Measurements from ENCODE around the gene ADGB. TPM values are rescaled to one million over a fixed set of nuclear protein-coding genes. Genes with fewer than 3 reads are reported as not detected.
A peak's percentile ranks its signal among the peaks of the same experiment; 100 is the strongest.

The ADGB gene
- total and polyA plus RNA-seq, 7 experiments from 2014 or later = not detected

DNA sequence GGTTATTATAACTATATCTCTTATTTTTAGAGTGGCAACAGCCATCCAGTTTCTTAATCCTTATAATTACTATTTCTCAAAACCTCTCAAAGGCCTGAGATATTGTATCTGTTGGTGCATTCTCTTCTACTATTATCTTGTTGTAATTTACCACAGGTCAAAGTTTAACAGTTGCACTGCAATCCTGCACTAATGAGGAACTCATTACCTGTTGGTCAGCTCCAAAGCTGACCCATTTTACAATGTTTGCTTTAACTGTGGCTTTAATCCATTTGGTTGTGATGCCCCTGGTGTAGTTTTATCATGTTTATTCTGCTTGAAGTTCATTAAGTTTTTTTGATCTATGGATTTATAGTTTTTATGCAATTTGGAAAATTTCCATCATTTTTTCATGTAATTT, 6.3 kb upstream of the ADGB start:
- no peak overlapping the region for H3K4me3 Mint-ChIP-seq
- POLR2A ChIA-PET = interaction anchor here (0.6 kb wide), 1 partner anchor 886 kb away, joined by 3 read pairs; no protein-coding TSS in a partner anchor
- CTCF ChIA-PET = no interaction called here

DNA sequence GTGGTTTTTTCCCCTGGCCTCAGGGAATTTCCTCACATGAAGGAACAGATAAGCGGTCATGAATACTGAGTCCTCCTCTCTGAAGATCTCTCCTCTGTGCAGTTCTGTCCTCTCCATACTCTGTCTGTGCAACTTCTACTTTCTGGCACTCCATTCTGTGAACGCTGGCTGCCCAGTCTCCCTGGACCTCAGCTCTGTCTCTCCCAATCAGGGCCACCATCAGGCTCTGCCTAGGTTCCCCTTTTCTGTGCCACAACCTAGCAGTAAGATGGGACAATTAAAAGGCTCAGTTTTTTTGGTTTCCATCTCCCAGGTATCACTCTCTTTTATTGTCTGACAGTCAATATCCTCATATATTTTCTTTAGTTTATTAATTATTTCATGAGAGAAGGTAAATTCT, 4.8 kb upstream of the ADGB start:
- no peak overlapping the region for H3K4me3 Mint-ChIP-seq
- H3K36me3 Mint-ChIP-seq = no peaks in the 10 kb centered on the region
- H3K9me3 Mint-ChIP-seq = no peaks in the 10 kb centered on the region
- Histone ChIP-seq H3K9me3 (ENCODE audit: control insufficient read depth in 2 of 3, low read length in 3 of 3) (no peaks in the 10 kb centered on the region), H3K27me3 (ENCODE audit: control insufficient read depth in 2 of 2, insufficient read depth in 2 of 2, low read length in 2 of 2) (no peaks in the 10 kb centered on the region), H3K4me3 (ENCODE audit: low read length) (no peak overlapping the region), H3K4me1 (ENCODE audit: control insufficient read depth in 2 of 2, insufficient read depth in 2 of 2, low read length in 2 of 2) (no peaks in the 10 kb centered on the region), H3K36me3 (ENCODE audit: control insufficient read depth in 2 of 3, insufficient read depth in 3 of 3, low read length in 3 of 3) (no peaks in the 10 kb centered on the region), H3K27ac (ENCODE audit: low read depth, low read length) (no peak overlapping the region)
- H3K27ac Mint-ChIP-seq = no peak overlapping the region
- ChIA-PET CTCF (no interaction called here), POLR2A (no interaction called here)
- H3K27me3 Mint-ChIP-seq = peaks cover 7 to 21% (median 13%) of the 10 kb centered on the region in 5 donors
- H3K4me1 Mint-ChIP-seq = peaks cover under 1 to 4% (median 2%) of the 10 kb centered on the region in 7 donors
- intact Hi-C loops (cut with micrococcal nuclease) = no loop called here
- ATAC-seq = peak; percentile 54
- no peak for DNase-seq

More for the DNA sequence above, 6.3 kb upstream of the ADGB start:
- Histone ChIP-seq H3K27ac (ENCODE audit: low read depth, low read length) (no peak overlapping the region), H3K27me3 (ENCODE audit: control insufficient read depth in 2 of 2, insufficient read depth in 2 of 2, low read length in 2 of 2) (no peaks in the 10 kb centered on the region), H3K4me3 (ENCODE audit: low read length) (no peak overlapping the region), H3K4me1 (ENCODE audit: control insufficient read depth in 2 of 2, insufficient read depth in 2 of 2, low read length in 2 of 2) (no peaks in the 10 kb centered on the region), H3K9me3 (ENCODE audit: control insufficient read depth in 2 of 3, low read length in 3 of 3) (no peaks in the 10 kb centered on the region), H3K36me3 (ENCODE audit: control insufficient read depth in 2 of 3, insufficient read depth in 3 of 3, low read length in 3 of 3) (no peaks in the 10 kb centered on the region)
- no peak for DNase-seq
- ATAC-seq = no peak
- intact Hi-C loops (cut with micrococcal nuclease) = no loop called here
- Mint-ChIP-seq H3K27ac (no peak overlapping the region), H3K9me3 (no peaks in the 10 kb centered on the region), H3K4me1 (no peaks in the 10 kb centered on the region), H3K36me3 (no peaks in the 10 kb centered on the region), H3K27me3 (peaks cover 0 to 14% (median 5%) of the 10 kb centered on the region in 5 donors)

- no peak overlapping the region for H3K27ac Mint-ChIP-seq
- Histone ChIP-seq H3K27me3 (ENCODE audit: control insufficient read depth in 2 of 2, insufficient read depth in 2 of 2, low read length in 2 of 2) (no peaks in the 10 kb centered on the region), H3K9me3 (ENCODE audit: control insufficient read depth in 2 of 3, low read length in 3 of 3) (no peaks in the 10 kb centered on the region), H3K4me3 (ENCODE audit: low read length) (no peak overlapping the region), H3K27ac (ENCODE audit: low read depth, low read length) (no peak overlapping the region), H3K36me3 (ENCODE audit: control insufficient read depth in 2 of 3, insufficient read depth in 3 of 3, low read length in 3 of 3) (no peaks in the 10 kb centered on the region), H3K4me1 (ENCODE audit: control insufficient read depth in 2 of 2, insufficient read depth in 2 of 2, low read length in 2 of 2) (no peaks in the 10 kb centered on the region)
- H3K27me3 Mint-ChIP-seq = peaks cover 11 to 25% (median 18%) of the 10 kb centered on the region in 5 donors
- no peaks in the 10 kb centered on the region for H3K36me3 Mint-ChIP-seq
- POLR2A ChIA-PET = no interaction called here
- H3K4me1 Mint-ChIP-seq = peaks cover 5 to 8% (median 7%) of the 10 kb centered on the region in 7 donors
- DNase-seq (no peak), ATAC-seq (peak; percentile 36)
- no peaks in the 10 kb centered on the region for H3K9me3 Mint-ChIP-seq
- H3K4me3 Mint-ChIP-seq = no peak overlapping the region
- intact Hi-C loops (cut with micrococcal nuclease) = no loop called here
- CTCF ChIA-PET = no interaction called here
These were observed 4.3 kb upstream of the ADGB start for GRCh38 chr6:146594495-146594894.

GRCh38 chr6:146595972-146596731, 2.6 kb upstream of the ADGB start:
- ATAC-seq = peak; percentile 68
- H3K4me1 ChIP-seq (ENCODE audit: control insufficient read depth in 2 of 2, insufficient read depth in 2 of 2, low read length in 2 of 2) = no peaks in the 10 kb centered on the region

GRCh38 chr6:146601352-146601751, 2.6 kb downstream of the ADGB start:
- Histone ChIP-seq H3K27ac (ENCODE audit: low read depth, low read length) (no peak overlapping the region), H3K36me3 (ENCODE audit: control insufficient read depth in 2 of 3, insufficient read depth in 3 of 3, low read length in 3 of 3) (no peaks in the 10 kb centered on the region), H3K9me3 (ENCODE audit: control insufficient read depth in 2 of 3, low read length in 3 of 3) (no peaks in the 10 kb centered on the region), H3K27me3 (ENCODE audit: control insufficient read depth in 2 of 2, insufficient read depth in 2 of 2, low read length in 2 of 2) (no peaks in the 10 kb centered on the region), H3K4me3 (ENCODE audit: low read length) (no peak overlapping the region), H3K4me1 (ENCODE audit: control insufficient read depth in 2 of 2, insufficient read depth in 2 of 2, low read length in 2 of 2) (no peaks in the 10 kb centered on the region)
- Mint-ChIP-seq H3K27me3 (peaks cover 14 to 33% (median 24%) of the 10 kb centered on the region in 5 donors), H3K36me3 (no peaks in the 10 kb centered on the region), H3K4me1 (peaks cover 5 to 12% (median 8%) of the 10 kb centered on the region in 7 donors), H3K4me3 (no peak overlapping the region), H3K27ac (no peak overlapping the region), H3K9me3 (no peaks in the 10 kb centered on the region)
- ATAC-seq (no peak), DNase-seq (no peak)
- intact Hi-C loops (cut with micrococcal nuclease) = no loop called here
- CTCF ChIA-PET = no interaction called here
- POLR2A ChIA-PET = no interaction called here

More at GRCh38 chr6:146595972-146596731, 2.6 kb upstream of the ADGB start:
- Mint-ChIP-seq H3K4me3 (no peak overlapping the region), H3K27me3 (peaks cover 16 to 39% (median 29%) of the 10 kb centered on the region in 5 donors), H3K4me1 (peaks cover 5 to 12% (median 8%) of the 10 kb centered on the region in 7 donors), H3K9me3 (no peaks in the 10 kb centered on the region), H3K27ac (no peak overlapping the region), H3K36me3 (no peaks in the 10 kb centered on the region)
- POLR2A ChIA-PET = no interaction called here
- H3K27me3 ChIP-seq (ENCODE audit: control insufficient read depth in 2 of 2, insufficient read depth in 2 of 2, low read length in 2 of 2) = no peaks in the 10 kb centered on the region
- H3K36me3 ChIP-seq (ENCODE audit: control insufficient read depth in 2 of 3, insufficient read depth in 3 of 3, low read length in 3 of 3) = no peaks in the 10 kb centered on the region
- H3K9me3 ChIP-seq (ENCODE audit: control insufficient read depth in 2 of 3, low read length in 3 of 3) = no peaks in the 10 kb centered on the region
- H3K4me3 ChIP-seq (ENCODE audit: low read length) = no peak overlapping the region
- no peak for DNase-seq
- intact Hi-C loops (cut with micrococcal nuclease) = no loop called here
- CTCF ChIA-PET = no interaction called here
- H3K27ac ChIP-seq (ENCODE audit: low read depth, low read length) = no peak overlapping the region

- no peak for DNase-seq
- no peaks in the 10 kb centered on the region for H3K27me3 ChIP-seq (ENCODE audit: control insufficient read depth in 2 of 2, insufficient read depth in 2 of 2, low read length in 2 of 2)
- no peaks in the 10 kb centered on the region for H3K9me3 ChIP-seq (ENCODE audit: control insufficient read depth in 2 of 3, low read length in 3 of 3)
- no peak overlapping the region for H3K4me3 Mint-ChIP-seq
- ChIA-PET CTCF (no interaction called here), POLR2A (no interaction called here)
- no peaks in the 10 kb centered on the region for H3K36me3 ChIP-seq (ENCODE audit: control insufficient read depth in 2 of 3, insufficient read depth in 3 of 3, low read length in 3 of 3)
- H3K27ac Mint-ChIP-seq = no peak overlapping the region
- no peaks in the 10 kb centered on the region for H3K36me3 Mint-ChIP-seq
- no peak overlapping the region for H3K4me3 ChIP-seq (ENCODE audit: low read length)
- peaks cover 11 to 33% (median 24%) of the 10 kb centered on the region in 5 donors for H3K27me3 Mint-ChIP-seq
- intact Hi-C loops (cut with micrococcal nuclease) = no loop called here
- peaks cover 5 to 12% (median 8%) of the 10 kb centered on the region in 7 donors for H3K4me1 Mint-ChIP-seq
- H3K9me3 Mint-ChIP-seq = peaks cover 0 to 5% (median 0%) of the 10 kb centered on the region in 11 donors
- H3K27ac ChIP-seq (ENCODE audit: low read depth, low read length) = no peak overlapping the region
- no peak for ATAC-seq
- H3K4me1 ChIP-seq (ENCODE audit: control insufficient read depth in 2 of 2, insufficient read depth in 2 of 2, low read length in 2 of 2) = no peaks in the 10 kb centered on the region
These were observed 3.8 kb downstream of the ADGB start for GRCh38 chr6:146602526-146602925.

DNA sequence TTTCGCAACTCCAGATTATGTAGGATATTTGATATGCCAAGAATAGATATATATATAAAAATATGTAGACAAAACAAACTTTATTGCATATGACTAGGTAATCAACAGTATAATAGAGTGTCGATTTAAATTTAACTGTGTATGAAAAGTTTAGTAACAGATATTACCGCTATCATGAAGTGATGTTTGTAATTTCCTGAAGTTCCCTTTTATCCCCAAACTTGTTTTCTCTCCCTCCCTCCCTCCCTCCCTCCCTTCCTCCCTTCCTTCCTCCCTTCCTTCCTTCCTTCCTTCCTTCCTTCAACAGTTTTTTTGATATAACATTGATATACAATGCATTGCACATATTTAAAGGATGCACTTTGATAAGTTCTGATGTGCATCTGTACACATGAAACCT, 15.2 kb downstream of the ADGB start:
- Mint-ChIP-seq H3K9me3 (peaks cover 0 to 8% (median 0%) of the 10 kb centered on the region in 11 donors), H3K27ac (no peak overlapping the region), H3K4me1 (no peaks in the 10 kb centered on the region), H3K27me3 (peaks cover 0 to 6% (median 0%) of the 10 kb centered on the region in 5 donors), H3K4me3 (no peak overlapping the region), H3K36me3 (no peaks in the 10 kb centered on the region)
- DNase-seq (no peak), ATAC-seq (no peak)
- H3K4me1 ChIP-seq (ENCODE audit: control insufficient read depth in 2 of 2, insufficient read depth in 2 of 2, low read length in 2 of 2) = no peaks in the 10 kb centered on the region
- no peaks in the 10 kb centered on the region for H3K27me3 ChIP-seq (ENCODE audit: control insufficient read depth in 2 of 2, insufficient read depth in 2 of 2, low read length in 2 of 2)
- H3K27ac ChIP-seq (ENCODE audit: low read depth, low read length) = no peak overlapping the region
- intact Hi-C loops (cut with micrococcal nuclease) = no loop called here
- ChIA-PET CTCF (no interaction called here), POLR2A (no interaction called here)
- no peak overlapping the region for H3K4me3 ChIP-seq (ENCODE audit: low read length)
- no peaks in the 10 kb centered on the region for H3K9me3 ChIP-seq (ENCODE audit: control insufficient read depth in 2 of 3, low read length in 3 of 3)
- no peaks in the 10 kb centered on the region for H3K36me3 ChIP-seq (ENCODE audit: control insufficient read depth in 2 of 3, insufficient read depth in 3 of 3, low read length in 3 of 3)

All from naive thymus-derived CD4-positive, alpha-beta T cell (primary cell).